DOHH2 (cell line): ENCODE results near the gene DUOXA2.

Experiments
- H3F3A ChIP-seq: fragments of 200-600 bp; sonication (generic), shearing (Covaris generic); 2 replicates; pipeline ENCODE4 v1.6.0; 2016; ENCODE audit warnings: antibody characterized with exemption, mild to moderate bottlenecking; ENCODE audit not compliant: control insufficient read depth, insufficient read depth
- H3K27ac ChIP-seq: fragments of 200-600 bp; sonication (generic); 2 replicates; pipeline ENCODE4 v1.5.1; 2014; ENCODE audit warnings: low read depth, mild to moderate bottlenecking, low read length, moderate library complexity
- H3K27me3 ChIP-seq: fragments of 200-600 bp; sonication (generic); 2 replicates; pipeline ENCODE4 v1.6.1; 2014; ENCODE audit warnings: mild to moderate bottlenecking, low read length, mixed read lengths; ENCODE audit not compliant: control insufficient read depth
- H3K36me3 ChIP-seq: fragments of 200-600 bp; sonication (generic); 2 replicates; pipeline ENCODE4 v1.6.1; 2014; ENCODE audit warnings: mild to moderate bottlenecking, low read length, moderate library complexity, mixed read lengths; ENCODE audit not compliant: control insufficient read depth
- H3K4me1 ChIP-seq: fragments of 200-600 bp; sonication (generic); 2 replicates; pipeline ENCODE4 v1.6.1; 2014; ENCODE audit warnings: mild to moderate bottlenecking, low read length, mixed read lengths; ENCODE audit not compliant: control insufficient read depth
- H3K4me2 ChIP-seq: fragments of 200-600 bp; sonication (generic); 2 replicates; pipeline ENCODE4 v1.6.0; 2014; ENCODE audit warnings: mild to moderate bottlenecking, low read length, moderate library complexity
- H3K4me3 ChIP-seq: fragments of 200-600 bp; sonication (generic); 2 replicates; pipeline ENCODE4 v1.5.1; 2014; ENCODE audit warnings: mild to moderate bottlenecking, low read length, mixed read lengths
- H3K79me2 ChIP-seq: fragments of 200-600 bp; sonication (generic); 2 replicates; pipeline ENCODE4 v1.6.1; 2014; ENCODE audit warnings: mild to moderate bottlenecking, low read length, mixed read lengths; ENCODE audit not compliant: control insufficient read depth
- H3K9me2 ChIP-seq: fragments of 200-600 bp; sonication (generic); replicated peaks from 2 replicates; pipeline ENCODE4 v1.6.1; 2014; ENCODE audit warnings: mild to moderate bottlenecking, low read length, mixed read lengths; ENCODE audit not compliant: control insufficient read depth
- H3K9me3 ChIP-seq: fragments of 200-600 bp; sonication (generic); 2 replicates; pipeline ENCODE4 v1.6.1; 2014; ENCODE audit warnings: antibody characterized with exemption, low read length, mixed read lengths; ENCODE audit not compliant: control insufficient read depth, insufficient read depth
- H4K20me1 ChIP-seq: fragments of 200-600 bp; sonication (generic); 2 replicates; pipeline ENCODE4 v1.6.0; 2014; ENCODE audit warnings: low read depth, mild to moderate bottlenecking, antibody characterized with exemption, low read length, moderate library complexity; ENCODE audit not compliant: control insufficient read depth, insufficient read depth
- CTCF ChIP-seq: fragments of 200-600 bp; sonication (generic); IDR thresholded peaks from one replicate; pipeline ENCODE4 v1.5.1; 2014; ENCODE audit warnings: antibody characterized with exemption, mild to moderate bottlenecking, low read depth, low read length; ENCODE audit not compliant: poor library complexity, severe bottlenecking
- EZH2phosphoT487 ChIP-seq: fragments of 200-600 bp; sonication (generic); IDR thresholded peaks from 2 replicates; pipeline ENCODE4 v1.6.1; 2017; ENCODE audit warnings: borderline replicate concordance, mild to moderate bottlenecking, antibody characterized with exemption, low read length, moderate library complexity, mixed read lengths

DUOXA2 gene

DNA sequence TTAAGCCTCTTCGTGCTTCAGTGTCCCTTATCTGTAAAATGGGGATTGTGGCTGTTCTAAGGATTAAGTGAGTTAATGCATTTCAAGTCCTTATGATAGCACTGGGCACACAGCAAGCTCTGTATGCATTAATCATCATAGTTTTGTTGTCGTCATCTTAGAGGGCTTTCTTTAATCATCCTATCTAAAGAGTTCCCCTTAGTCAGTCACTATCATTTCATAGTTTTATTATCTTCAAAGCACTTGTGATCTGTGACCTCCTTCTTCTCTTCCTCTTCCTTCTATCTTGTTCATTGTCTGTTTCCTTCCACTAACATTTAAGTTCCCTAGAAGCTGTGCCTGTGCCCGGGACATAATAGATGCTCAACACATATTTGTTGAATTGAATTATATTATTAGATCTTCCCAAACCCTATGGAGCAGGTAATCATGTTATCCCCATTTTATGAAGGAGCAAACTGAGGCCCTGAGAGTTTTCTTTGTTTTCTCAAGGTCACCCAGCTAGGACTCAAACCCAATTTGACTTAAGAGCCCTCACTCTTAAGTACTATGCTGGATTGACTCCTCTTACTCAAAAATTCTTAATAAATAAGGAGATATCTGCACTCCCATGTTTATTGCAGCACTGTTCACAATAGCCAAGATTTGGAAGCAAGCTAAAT lies 24.3 kb upstream of the DUOXA2 start:
- Histone ChIP-seq H3K9me2 (no peaks in the 10 kb centered on the region), H4K20me1 (no peaks in the 10 kb centered on the region), H3K79me2 (no peaks in the 10 kb centered on the region), H3K27me3 (peaks cover 23% of the 10 kb centered on the region; the same call in 1 of the 2 replicates), H3K4me3 (no peak overlapping the region), H3K36me3 (no peaks in the 10 kb centered on the region), H3K4me2 (no peak overlapping the region), H3K4me1 (no peaks in the 10 kb centered on the region), H3K9me3 (no peaks in the 10 kb centered on the region), H3F3A (no peaks in the 10 kb centered on the region), H3K27ac (no peak overlapping the region)
- no peak for TF ChIP-seq CTCF
- no peak for TF ChIP-seq EZH2phosphoT487

DNA sequence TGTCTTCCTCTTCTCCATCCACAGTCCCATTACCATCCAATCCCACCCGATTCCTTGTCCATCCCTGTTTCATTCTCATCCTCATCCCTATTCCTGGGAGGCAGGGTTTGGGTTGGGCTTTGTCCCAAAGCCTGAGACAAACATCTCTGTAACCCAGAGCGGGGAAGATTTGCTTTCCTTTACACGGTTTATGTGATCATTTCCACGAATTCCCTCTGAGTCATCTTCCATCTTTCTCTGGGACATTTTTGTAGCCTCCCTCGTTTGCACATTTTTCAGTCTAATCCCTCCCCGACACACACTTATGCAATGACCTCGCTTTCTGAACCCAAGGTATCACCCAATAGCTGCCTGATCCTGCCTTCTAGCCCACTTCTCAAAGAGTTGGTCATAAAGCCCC lies 23.0 kb upstream of the DUOXA2 start:
- Histone ChIP-seq H3K4me1 (no peaks in the 10 kb centered on the region), H4K20me1 (no peaks in the 10 kb centered on the region), H3K36me3 (no peaks in the 10 kb centered on the region), H3K9me3 (no peaks in the 10 kb centered on the region), H3K27me3 (peaks cover 22% of the 10 kb centered on the region; the same call in 1 of the 2 replicates), H3F3A (no peaks in the 10 kb centered on the region), H3K4me3 (no peak overlapping the region), H3K4me2 (no peak overlapping the region), H3K79me2 (no peaks in the 10 kb centered on the region), H3K27ac (no peak overlapping the region), H3K9me2 (no peaks in the 10 kb centered on the region)
- TF ChIP-seq EZH2phosphoT487 (no peak), CTCF (no peak)

GRCh38 chr15:45091576-45091975 lies 22.6 kb upstream of the DUOXA2 start:
- Histone ChIP-seq H3K36me3 (no peaks in the 10 kb centered on the region), H3K27me3 (peaks cover 22% of the 10 kb centered on the region; the same call in 1 of the 2 replicates), H3K9me2 (no peaks in the 10 kb centered on the region), H3K79me2 (no peaks in the 10 kb centered on the region), H3K4me3 (no peak overlapping the region), H3K4me2 (no peak overlapping the region), H3K4me1 (no peaks in the 10 kb centered on the region), H3F3A (no peaks in the 10 kb centered on the region), H3K27ac (no peak overlapping the region), H4K20me1 (no peaks in the 10 kb centered on the region), H3K9me3 (no peaks in the 10 kb centered on the region)
- no peak for TF ChIP-seq CTCF
- TF ChIP-seq EZH2phosphoT487, result no peak
